GM19467 (cell line): Measurements from ENCODE around the gene SPAG5.

Source experiments
- ATAC-seq: cut with Tn5 transposase; IDR thresholded peaks from one replicate; pipeline ENCODE4 v1.9.1; 2021; ENCODE audit warnings: mild to moderate bottlenecking, moderate library complexity; ENCODE audit not compliant: unreplicated experiment

The SPAG5 gene

GRCh38 chr17:28573966-28574480 lies 24.8 kb downstream of the SPAG5 start:
- ATAC-seq = no peak

GRCh38 chr17:28573521-28573920 lies 25.3 kb downstream of the SPAG5 start:
- no peak for ATAC-seq

DNA sequence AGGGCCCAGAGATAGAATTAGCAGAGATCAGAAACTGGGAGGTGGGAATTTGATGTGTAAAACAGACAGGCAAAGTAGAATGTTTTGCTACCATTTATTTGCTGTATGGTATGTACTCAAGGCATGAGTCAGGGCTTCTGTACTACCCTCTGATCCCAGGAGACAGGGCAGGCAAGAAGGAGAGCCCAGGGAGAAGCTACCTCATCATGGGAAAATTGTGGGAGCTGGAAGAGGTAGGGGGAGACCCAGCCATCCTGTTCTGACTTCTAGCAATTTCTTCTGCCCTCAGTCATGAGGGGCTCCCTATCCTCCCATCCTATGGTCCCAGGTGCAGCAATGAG lies 25.8 kb downstream of the SPAG5 start:
- no peak for ATAC-seq

DNA sequence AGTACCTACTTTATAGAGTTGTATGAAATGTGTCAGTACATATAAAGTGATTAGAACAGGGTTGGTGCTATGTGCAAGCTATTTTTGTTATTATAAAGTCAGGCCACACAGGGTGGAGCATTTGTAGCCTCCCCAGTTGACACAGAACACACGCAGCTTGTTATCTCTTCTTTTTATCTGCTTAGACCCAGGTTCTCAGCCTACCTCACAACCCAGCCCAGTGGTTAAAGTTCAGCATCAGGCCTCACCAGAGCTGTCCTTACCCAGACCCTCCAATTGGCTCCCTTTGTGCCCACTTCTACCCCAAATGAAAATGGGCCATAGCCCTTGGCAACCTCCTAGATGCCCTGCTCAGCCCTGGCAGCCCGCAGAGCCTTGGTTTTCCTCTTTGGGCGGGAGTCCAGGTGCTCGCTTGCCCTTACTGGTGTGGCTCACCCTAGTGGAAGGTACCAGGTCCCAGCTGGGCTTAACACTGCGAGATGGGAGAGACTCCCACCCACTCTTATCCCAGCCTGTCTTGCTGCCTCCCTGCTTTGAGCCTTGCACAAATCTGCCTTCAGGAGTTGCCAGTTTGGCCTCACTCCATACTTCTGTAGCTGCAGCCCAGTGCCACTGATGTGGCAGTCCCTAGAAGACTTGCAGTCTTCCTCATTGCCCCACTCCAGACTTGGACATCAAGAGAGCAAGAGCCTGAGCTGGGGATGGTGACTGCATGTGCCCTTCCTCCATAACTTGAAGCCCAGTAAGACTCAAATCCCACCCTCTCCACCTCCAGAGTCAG lies 26.4 kb downstream of the SPAG5 start:
- no peak for ATAC-seq

DNA sequence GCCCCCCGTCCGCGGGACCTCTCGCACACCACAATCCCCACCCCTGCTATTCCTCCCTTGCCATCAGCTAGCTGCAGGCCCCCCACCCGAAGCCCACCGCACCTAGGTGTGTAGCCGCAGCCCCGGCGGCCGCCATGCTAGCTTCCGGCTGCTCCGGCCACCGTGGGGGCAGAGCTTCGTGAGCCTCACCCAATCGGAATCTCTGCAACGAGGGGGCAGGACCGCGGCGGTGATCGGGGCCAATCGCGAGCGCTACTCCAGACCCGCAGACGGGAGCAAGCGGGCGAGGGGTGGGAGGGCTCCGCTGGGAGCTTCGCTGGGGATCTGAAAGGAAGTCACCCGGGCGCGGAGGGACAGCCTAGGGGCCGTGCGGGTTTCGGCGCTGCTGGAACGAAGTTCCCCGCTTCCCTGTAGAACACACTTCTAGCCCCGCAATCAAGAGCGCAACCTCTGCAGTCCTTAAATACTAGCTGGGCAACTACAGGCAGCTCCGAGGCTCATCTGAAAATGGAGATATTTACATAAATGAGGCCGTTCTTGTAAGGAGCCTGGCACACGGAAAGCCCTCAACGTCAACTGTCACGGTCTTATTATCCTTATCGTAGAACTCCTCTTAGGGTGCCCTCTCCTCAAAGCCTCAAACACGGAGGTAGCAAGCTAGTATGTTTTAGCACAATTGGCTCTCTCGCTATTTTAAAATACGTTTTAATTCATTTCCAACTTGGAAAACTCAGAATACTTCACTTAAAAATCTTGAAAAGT lies 27.3 kb downstream of the SPAG5 start, which contains the start of gene PIGS:
Gene PIGS, minus strand, starts transcription at position 164 of the 762 bp plus-strand sequence. Its CDS starts 28 bp downstream, at position 136.
- peak; percentile 80 for ATAC-seq

DNA sequence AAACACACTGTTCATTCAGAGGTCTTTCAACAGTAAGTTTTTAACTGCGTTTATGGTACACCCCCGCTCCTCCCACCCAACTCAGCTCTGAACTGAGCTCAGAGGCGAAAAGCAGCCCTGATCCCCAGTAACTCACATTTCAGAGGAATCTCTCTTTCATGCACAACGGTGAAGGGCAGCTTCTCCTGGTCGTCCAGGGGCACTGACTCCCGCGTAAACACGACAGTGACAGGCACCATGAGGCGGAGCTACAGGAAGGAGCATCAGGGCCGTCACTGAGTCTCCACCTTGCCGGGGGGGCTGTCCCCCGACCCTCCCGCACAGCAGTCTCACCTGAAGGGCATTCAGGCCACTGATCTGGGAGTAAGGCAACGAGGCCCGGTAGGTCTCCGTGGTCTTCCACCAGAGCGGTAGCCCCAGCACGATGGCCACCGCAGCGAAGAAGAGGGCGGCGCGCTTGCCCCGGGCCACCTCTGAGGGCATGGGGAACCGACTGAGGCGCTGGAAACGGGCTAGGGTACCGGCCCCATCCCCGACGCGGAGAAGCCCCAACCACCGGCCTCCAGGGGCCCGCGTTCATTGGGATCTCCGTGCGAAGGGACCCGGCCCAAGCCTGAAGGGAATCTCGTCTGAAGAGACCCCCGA lies 28.0 kb downstream of the SPAG5 start:
- ATAC-seq = no peak

- ATAC-seq = no peak
These were observed 29.4 kb downstream of the SPAG5 start for GRCh38 chr17:28569446-28569845.

DNA sequence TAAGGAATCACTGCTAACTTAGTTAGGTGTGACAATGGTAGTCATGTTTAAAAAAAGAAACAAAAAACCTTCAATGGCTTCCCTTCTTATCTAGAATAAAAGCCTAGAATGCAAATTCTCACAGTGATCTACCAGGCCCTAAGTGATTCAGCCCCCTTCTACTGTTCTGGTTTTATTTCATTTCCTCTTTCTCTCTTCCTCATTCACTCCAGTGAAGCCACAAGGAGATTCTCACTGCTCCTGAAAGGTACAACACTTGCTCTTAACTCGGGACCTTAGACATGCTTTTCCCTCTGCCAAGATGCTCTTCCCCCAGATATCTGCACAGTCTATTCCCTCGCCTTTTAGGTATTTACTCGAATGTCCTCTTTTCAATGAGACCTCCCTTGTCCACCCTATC lies 31.2 kb downstream of the SPAG5 start:
- ATAC-seq = no peak

DNA sequence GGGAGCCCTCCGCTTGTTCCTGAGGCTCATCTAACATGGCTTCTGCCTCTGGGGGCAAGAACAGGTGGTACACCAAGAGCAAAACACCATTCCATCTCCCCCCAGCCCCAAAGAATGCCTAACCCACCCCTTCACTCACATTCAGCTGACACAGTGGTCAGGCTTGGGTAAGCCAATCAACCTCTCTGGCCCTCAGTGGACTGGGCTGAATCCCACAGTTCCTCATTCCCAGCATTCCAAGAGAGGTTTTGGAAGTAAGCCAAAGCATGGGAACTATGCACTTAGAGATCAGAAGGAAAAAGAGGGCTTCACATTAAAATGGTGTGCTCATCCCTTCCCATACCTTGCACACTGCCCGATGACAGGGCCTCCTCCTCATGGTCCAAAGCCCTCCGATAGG lies 35.4 kb downstream of the SPAG5 start:
- ATAC-seq = no peak

DNA sequence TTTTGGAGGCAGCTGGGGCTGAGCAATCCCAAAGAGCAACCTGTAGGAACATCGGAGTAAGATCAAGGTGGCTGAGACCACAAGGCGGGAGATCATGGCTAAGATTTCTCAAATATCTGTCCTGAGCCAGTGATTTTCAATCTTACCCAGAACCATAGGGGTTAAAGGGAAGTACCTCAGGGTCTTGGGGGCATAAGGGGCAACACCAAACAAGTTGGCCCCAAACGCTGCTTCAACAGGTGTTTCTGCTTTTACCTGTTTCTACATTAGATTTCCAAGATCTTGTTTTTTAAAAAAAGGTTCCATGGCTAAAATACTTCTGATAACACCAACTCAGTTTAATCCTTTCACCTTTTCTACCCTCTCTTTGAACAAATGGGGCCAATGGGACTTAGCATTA lies 43.8 kb downstream of the SPAG5 start:
- no peak for ATAC-seq

DNA sequence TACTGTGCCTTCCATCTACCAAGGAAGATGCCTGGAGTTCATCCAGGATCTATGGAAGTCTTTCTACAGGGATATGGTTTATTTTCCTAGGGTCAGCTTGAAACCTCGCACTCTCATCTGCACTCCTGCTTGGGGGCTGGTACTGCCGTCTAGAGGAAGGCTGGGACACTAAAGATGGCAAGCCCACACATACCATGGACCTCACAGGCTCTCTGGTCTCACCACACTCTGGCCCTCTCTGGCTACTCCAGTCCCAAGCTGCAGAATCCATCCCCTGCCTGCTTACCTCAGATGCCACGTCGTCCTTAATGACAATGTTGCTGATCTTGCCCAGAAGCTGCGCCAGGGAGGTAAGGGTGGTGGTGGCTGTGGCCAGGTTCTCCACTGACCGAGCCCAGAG lies 44.3 kb downstream of the SPAG5 start:
- no peak for ATAC-seq

DNA sequence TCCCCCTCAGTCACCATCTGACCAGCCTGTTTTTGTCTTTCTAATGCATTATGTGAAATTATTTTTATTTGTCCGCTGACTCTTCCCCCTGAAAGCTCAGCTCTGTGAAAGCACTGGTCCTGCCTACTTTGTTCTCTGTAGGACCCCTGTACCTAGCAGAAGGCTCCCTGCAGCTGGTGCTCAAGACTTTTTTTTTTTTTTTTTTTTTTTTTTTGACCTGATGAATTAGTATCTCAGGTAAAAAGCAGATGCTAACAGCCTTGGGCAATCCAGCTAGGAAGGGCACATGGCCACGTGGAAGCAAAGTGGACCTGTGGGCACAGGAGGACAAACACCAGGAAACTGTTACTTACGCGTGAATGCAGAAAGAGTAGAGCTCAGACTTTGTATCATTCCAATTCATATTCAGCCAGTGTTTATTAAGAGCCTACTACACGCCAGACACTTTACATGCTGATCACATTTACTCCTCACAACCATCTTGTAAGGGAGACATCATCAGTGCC lies 45.8 kb downstream of the SPAG5 start:
- ATAC-seq = no peak

- ATAC-seq = peak; percentile 48
These were observed 46.4 kb downstream of the SPAG5 start, which contains the start of gene UNC119 for GRCh38 chr17:28552176-28552999. Gene UNC119, minus strand, starts transcription at chr17:28552624. Its CDS starts 67 bp downstream, at chr17:28552557.

GRCh38 chr17:28551421-28552175 lies 47.2 kb downstream of the SPAG5 start:
- ATAC-seq = no peak

- no peak for ATAC-seq
These were observed 48.0 kb downstream of the SPAG5 start for GRCh38 chr17:28550858-28551257.

DNA sequence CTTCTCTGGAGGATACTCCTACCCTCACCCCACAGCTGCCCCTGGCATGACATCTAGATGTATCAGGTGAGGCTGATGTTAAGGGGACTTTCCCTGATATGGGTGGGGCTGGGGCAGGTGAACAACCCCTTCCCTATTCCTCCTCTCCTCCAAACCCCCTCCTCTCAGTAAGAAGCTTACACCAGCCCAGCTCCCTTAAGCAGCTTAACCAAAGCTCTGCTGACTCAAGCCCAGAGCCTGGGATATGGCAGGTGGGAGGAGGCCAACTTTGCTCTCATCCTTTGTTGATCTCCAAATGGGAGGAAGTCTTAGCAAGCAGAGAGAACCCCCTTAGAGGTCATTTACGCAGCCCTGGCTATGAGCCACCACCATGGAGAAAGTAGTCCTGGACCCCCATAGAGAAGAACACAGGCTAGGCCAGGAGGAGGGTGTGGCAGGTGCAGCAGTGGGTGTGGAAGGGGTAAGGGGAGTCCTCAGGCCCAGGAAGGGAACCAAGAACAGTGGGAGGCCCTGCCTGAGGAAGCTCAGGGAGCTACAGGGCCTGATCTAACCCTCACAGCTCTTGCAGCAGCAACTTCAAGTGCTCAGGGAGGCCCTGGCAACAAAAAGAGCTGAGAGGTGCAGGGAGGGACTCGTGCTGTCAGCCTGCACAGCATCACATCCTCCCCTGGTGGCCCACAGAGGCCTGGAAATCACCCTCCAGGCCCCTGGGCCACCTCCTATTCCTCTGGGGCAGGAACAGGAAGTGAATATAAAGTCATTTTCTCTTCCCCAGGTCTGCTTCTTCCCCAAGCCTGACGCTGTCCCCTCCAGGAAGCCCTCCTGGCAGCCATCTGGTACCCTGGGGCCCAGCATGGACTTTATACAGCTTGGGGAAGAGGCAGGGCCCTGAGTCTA lies 49.3 kb downstream of the SPAG5 start:
- no peak for ATAC-seq

DNA sequence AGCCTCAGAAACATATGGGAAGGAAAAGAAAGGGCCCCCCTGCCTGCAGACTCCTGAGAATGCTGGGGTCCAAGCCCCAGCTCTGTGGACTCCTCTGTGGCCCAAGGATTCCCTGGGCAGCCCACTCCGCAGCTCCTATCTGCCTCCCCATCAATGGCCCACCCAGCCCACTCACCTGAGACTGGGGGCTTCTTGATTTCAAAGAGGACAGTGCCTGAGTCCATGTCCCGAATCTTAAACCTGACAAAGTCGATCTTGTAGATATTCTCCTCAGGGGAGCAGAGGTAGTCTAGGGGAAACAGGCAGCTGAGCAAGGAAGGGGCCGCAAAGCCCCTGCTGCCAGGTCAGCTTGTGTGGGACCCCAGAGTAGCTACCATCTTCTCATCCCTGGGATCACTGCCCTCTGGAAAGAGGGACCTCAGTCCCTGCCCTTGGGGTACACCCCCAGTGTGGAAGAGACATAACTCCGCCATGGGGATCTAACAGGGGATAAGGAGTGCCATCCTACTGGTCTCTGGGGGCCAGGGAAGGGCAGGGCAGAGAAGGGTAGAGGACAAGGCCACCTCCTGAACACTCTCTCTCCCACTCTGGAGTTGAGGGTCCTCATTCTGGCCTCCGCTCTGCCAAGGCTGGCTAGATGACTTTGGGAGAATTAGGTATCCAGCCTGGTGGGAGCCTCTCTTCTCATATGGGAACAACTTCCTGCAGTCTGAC lies 50.3 kb downstream of the SPAG5 start:
- no peak for ATAC-seq
